ENCODE results near the gene RABEPK. TPM values are rescaled to one million over a fixed set of nuclear protein-coding genes. Genes with fewer than 3 reads are reported as not detected.
A peak's percentile ranks its signal among the peaks of the same experiment; 100 is the strongest.

RABEPK gene
- total RNA-seq, 4 donors from 2014 or later, result 5.2 to 8.7 (median 8.6) TPM; not detected in 1

- Histone ChIP-seq H3K36me3 (no peaks in the 10 kb centered on the region), H3K27me3 (no peaks in the 10 kb centered on the region), H3K4me1 (peaks cover 3 to 43% (median 22%) of the 10 kb centered on the region in 4 donors), H3K9me3 (no peaks in the 10 kb centered on the region), H3K4me3 (no peak overlapping the region), H3K27ac (no peak overlapping the region)
- no peak for DNase-seq
- 100% methylated on average over 1 of the region's 1 CpG for WGBS, 2 donors (ENCODE audit: low coverage in 1 of 2)
- intact Hi-C loops (cut with DNase I; ENCODE audit: low total_unique reads), result loop anchor here (1.0 kb wide), 1 partner anchor 40 kb away; no protein-coding TSS in a partner anchor
- in situ Hi-C loops (cut with MboI; ENCODE audit: low pct_ligation_motif_present in 1 of 4, low pct_unique_long_range_greater_than_20kb in 1 of 4, low sequenced_read_pairs in 3 of 4), result no loop called here
- TF ChIP-seq POLR2AphosphoS5 (IDR thresholded peaks at IDR 0.05) (no peak), POLR2A (IDR thresholded peaks at IDR 0.05) (no peak), CTCF (IDR thresholded peaks at IDR 0.05) (no peak), EP300 (IDR thresholded peaks at IDR 0.05; ENCODE audit: low read depth) (no peak)
Observed at GRCh38 chr9:125269014-125269397, 68.7 kb downstream of the RABEPK start.

- Histone ChIP-seq H3K9me3 (no peaks in the 10 kb centered on the region), H3K4me3 (no peak overlapping the region), H3K36me3 (no peaks in the 10 kb centered on the region), H3K27me3 (no peaks in the 10 kb centered on the region), H3K27ac (no peak overlapping the region), H3K4me1 (peaks cover 3 to 39% (median 20%) of the 10 kb centered on the region in 4 donors)
- 79% methylated on average over 5 of the region's 5 CpGs for WGBS, 2 donors (ENCODE audit: low coverage in 1 of 2)
- intact Hi-C loops (cut with DNase I; ENCODE audit: low total_unique reads) (no loop called here), in situ Hi-C loops (cut with MboI; ENCODE audit: low pct_ligation_motif_present in 1 of 4, low pct_unique_long_range_greater_than_20kb in 1 of 4, low sequenced_read_pairs in 3 of 4) (no loop called here)
- DNase-seq, result no peak
- no peak for TF ChIP-seq POLR2AphosphoS5 (IDR thresholded peaks at IDR 0.05)
- no peak for TF ChIP-seq EP300 (IDR thresholded peaks at IDR 0.05; ENCODE audit: low read depth)
- TF ChIP-seq CTCF (IDR thresholded peaks at IDR 0.05), result no peak
- TF ChIP-seq POLR2A (IDR thresholded peaks at IDR 0.05), result no peak
Observed at GRCh38 chr9:125271081-125271480, 70.7 kb downstream of the RABEPK start.

- H3K4me1 ChIP-seq, result peaks cover 3 to 39% (median 20%) of the 10 kb centered on the region in 4 donors
- H3K36me3 ChIP-seq, result no peaks in the 10 kb centered on the region
- no peak overlapping the region for H3K4me3 ChIP-seq
- WGBS, 2 donors (ENCODE audit: low coverage in 1 of 2), result 33 to 46% methylated on average over 1 to 3 of the region's 3 CpGs
- H3K27ac ChIP-seq, result peak overlapping the region; percentile 21 to 57 (median 32)
- H3K9me3 ChIP-seq, result no peaks in the 10 kb centered on the region
- H3K27me3 ChIP-seq, result no peaks in the 10 kb centered on the region
- in situ Hi-C loops (cut with MboI; ENCODE audit: low pct_ligation_motif_present in 1 of 4, low pct_unique_long_range_greater_than_20kb in 1 of 4, low sequenced_read_pairs in 3 of 4) (no loop called here), intact Hi-C loops (cut with DNase I; ENCODE audit: low total_unique reads) (no loop called here)
- no peak for DNase-seq
- no peak for TF ChIP-seq EP300 (IDR thresholded peaks at IDR 0.05; ENCODE audit: low read depth)
- TF ChIP-seq POLR2AphosphoS5 (IDR thresholded peaks at IDR 0.05), result peak in 2 of 3 donors; percentile 55 to 69
- no peak for TF ChIP-seq POLR2A (IDR thresholded peaks at IDR 0.05)
- TF ChIP-seq CTCF (IDR thresholded peaks at IDR 0.05), result no peak
Observed at GRCh38 chr9:125272697-125273096, 72.4 kb downstream of the RABEPK start.

- no peak for DNase-seq
- H3K4me1 ChIP-seq, result peaks cover 3 to 21% (median 16%) of the 10 kb centered on the region in 4 donors
- no peaks in the 10 kb centered on the region for H3K9me3 ChIP-seq
- H3K4me3 ChIP-seq, result no peak overlapping the region
- intact Hi-C loops (cut with DNase I; ENCODE audit: low total_unique reads) (no loop called here), in situ Hi-C loops (cut with MboI; ENCODE audit: low pct_ligation_motif_present in 1 of 4, low pct_unique_long_range_greater_than_20kb in 1 of 4, low sequenced_read_pairs in 3 of 4) (no loop called here)
- no peak overlapping the region for H3K27ac ChIP-seq
- H3K27me3 ChIP-seq, result no peaks in the 10 kb centered on the region
- H3K36me3 ChIP-seq, result no peaks in the 10 kb centered on the region
- WGBS, 2 donors (ENCODE audit: low coverage in 1 of 2), result 98 to 100% methylated on average over 4 of the region's 4 CpGs
- TF ChIP-seq EP300 (IDR thresholded peaks at IDR 0.05; ENCODE audit: low read depth) (no peak), POLR2A (IDR thresholded peaks at IDR 0.05) (no peak), CTCF (IDR thresholded peaks at IDR 0.05) (no peak), POLR2AphosphoS5 (IDR thresholded peaks at IDR 0.05) (no peak)
Observed at GRCh38 chr9:125276771-125277170, 76.4 kb downstream of the RABEPK start.

Data from transverse colon (tissue), 4 donors.